GM12892 (cell line): ENCODE results near the gene ZGRF1.

Experiments
- POLR2A ChIP-seq: IDR thresholded peaks from 2 replicates; pipeline ENCODE4 v1.6.1; 2011; ENCODE audit warnings: low read depth, low read length, control low read depth
- POLR2AphosphoS5 ChIP-seq: IDR thresholded peaks from 2 replicates; pipeline ENCODE4 v1.6.1; 2011; ENCODE audit warnings: low read depth, low read length, control low read depth
- TAF1 ChIP-seq: IDR thresholded peaks from 2 replicates; pipeline ENCODE4 v1.6.1; 2011; ENCODE audit warnings: low read depth, mild to moderate bottlenecking, control low read depth, low read length, borderline replicate concordance

DNA sequence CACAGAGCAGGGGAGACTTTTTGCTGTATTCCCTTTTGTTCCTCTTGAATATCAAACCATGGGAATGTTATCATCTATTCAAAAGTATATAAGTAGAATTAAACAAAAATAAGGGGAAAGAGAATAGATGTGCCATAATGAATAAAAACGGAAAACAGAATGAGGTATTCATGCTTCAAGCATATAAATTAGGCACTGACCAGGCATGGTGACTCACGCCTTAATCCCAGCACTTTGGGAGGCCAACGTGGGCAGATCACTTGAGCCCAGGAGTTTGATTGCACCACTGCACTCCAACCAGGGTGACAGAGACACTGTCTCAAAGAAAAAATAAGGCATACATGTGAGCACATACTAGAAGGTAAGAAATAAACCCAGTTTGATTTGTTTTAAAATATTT, 104.4 kb downstream of the ZGRF1 start:
- TF ChIP-seq POLR2AphosphoS5 (no peak), POLR2A (no peak), TAF1 (no peak)
